GM11168 (cell line): ENCODE results near the gene KHNYN.

Experiments used
- in situ Hi-C: fragments of 300-500 bp; cut with MboI; formaldehyde crosslinking; loops from one replicate; pipeline ENCODE4 v1.12.0; 2022; ENCODE audit warnings: low sequenced_read_pairs; ENCODE audit not compliant: unreplicated experiment

KHNYN gene

DNA sequence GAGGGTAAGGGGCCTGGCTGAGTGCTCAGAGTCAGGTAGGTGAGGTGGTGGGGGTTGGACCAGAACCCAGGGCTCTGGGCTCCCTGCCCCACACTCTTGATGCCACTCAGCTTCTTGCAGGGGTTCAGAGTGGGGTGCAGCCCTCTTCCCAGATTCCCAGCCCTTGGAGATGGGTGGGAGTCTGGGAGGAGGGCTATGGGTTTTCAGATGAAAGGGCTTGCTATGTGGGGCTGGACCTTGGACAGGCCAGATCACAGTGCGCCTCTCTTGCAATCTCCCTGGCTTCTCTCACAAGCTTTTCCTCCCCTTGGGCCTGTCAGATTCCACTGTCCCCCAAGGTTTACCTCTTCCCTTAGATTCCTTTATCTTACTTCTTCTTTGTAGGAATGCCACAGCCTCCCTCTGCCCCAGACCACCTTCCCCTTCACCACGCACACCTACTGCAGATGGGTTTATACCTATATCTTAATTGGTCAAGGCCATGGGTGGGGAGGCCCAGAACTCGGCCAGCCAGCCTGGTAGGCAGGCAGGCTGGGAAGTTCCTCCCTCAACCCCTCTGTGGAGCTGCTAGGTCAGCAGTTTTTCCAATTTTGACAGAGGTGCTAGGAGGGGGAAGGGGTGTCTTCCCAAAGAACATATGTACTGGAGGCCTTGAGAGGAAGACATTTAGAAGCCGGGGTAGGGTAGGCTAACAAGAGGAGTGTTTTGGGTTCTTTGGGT is 29.6 kb upstream of the KHNYN start:
- in situ Hi-C loops = no loop called here

- in situ Hi-C loops = no loop called here
These were observed 27.7 kb upstream of the KHNYN start for GRCh38 chr14:24401810-24402702.

DNA sequence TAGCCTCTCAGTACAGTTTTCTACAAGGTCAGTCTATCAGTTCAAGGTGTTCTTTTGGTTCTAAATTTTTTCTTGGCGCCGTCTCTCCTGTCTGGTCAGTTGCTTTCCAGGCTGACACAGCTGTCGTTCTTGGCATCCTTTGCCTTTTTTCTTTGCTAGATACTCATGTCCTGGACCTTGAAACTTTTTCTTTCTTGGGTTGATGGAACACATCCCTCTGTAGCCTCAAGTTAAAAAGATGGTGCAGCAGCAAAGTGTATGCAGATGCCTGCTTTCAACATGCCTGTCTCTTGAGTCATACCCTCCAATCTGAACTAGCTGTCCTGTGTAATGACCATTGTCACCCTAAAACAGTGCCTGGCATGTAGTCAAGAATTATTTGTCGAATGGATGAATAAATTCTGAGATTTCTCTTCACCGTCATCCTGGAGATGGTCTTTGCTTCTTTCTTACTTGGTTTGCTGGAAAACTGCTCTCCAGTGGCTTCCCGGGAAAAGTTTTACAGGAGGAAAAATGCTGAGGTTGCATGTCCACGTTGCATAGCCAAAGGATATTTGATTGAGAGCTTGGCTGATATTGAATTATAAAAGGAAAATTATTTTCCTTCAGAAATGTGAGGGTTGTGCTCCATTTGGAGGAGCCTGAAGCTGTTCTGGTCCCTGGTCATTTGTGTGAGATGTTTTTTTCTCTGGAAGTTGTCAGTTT is 26.3 kb upstream of the KHNYN start:
- in situ Hi-C loops = no loop called here

DNA sequence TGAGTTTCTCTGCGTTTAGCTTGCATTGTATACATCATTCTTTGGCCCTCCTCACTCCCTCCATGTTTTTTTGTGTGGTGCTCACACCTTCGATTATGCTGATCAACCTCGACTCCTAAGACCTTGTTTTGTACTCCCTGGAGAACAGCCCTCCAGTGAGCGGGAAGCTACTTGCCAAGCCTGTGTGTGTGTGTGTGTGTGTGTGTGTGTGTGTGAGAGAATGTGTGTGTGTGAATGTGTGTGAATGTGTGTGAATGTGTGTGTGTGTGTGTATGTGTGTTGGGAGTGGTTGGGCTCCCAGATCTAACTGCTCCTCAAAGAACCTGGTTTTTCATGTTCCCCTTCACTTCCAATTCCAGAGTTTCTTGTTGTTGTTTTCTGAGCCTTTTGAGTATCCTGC is 24.9 kb upstream of the KHNYN start:
- in situ Hi-C loops = no loop called here

- in situ Hi-C loops = no loop called here
These were observed 23.3 kb upstream of the KHNYN start for GRCh38 chr14:24406416-24406815.

DNA sequence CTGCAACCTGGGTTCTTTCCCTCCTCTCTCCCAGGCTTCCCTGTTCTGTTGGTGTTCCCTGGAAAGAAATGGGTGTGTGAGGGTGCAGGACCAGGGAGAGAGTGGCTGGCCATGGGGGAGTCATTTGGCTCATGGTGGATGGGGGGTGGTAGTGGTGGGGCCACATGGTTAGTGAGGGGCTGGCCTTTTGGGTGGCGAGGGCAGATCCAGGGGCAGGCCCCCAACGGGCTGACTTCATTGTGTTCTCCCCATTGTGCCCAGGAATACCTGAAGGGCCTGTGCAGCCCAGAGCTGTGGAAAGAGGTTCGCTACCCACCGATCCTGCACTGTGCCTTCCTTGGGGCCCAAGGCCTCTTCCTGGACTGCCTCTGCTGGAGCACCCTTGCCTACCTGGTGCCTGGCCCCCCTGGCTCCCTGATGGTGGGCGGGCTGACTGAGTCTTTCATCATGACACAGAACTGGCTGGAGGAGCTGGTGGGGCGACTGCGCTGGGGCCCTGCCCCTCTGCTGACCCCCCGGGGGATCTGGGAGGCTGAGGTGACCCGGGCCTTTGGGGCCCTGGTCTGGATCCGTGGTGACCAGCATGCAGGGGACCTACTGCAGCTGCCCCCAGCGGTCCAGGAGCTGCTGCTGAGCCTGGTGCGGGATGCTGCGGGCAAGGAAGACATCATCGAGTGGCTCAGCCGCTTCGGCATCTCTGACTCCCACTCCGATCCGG is 22.0 kb upstream of the KHNYN start:
- in situ Hi-C loops = no loop called here

DNA sequence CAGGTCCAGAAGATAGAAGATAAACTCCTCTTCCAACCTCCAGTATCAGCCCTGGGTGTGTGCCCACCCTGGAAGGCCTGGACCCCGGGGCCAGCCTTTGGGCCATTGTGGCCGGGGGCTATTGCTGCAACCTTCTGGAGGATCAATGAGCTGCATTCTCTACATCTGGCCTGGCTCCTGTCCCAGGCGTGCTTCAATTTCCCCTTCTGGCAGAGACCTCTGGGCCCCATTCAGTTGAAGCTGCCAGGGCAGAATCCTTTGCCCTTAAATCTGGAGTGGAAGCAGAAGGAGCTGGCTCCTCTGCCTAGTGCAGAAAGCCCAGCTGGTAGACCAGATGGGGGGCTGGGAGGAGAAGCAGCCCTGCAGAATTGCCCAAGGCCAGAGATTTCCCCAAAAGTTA is 21.0 kb upstream of the KHNYN start:
- in situ Hi-C loops = no loop called here

- in situ Hi-C loops = no loop called here
These were observed 20.6 kb upstream of the KHNYN start for GRCh38 chr14:24409192-24409591.

- in situ Hi-C loops = no loop called here
These were observed 19.8 kb upstream of the KHNYN start for GRCh38 chr14:24409956-24410355.

DNA sequence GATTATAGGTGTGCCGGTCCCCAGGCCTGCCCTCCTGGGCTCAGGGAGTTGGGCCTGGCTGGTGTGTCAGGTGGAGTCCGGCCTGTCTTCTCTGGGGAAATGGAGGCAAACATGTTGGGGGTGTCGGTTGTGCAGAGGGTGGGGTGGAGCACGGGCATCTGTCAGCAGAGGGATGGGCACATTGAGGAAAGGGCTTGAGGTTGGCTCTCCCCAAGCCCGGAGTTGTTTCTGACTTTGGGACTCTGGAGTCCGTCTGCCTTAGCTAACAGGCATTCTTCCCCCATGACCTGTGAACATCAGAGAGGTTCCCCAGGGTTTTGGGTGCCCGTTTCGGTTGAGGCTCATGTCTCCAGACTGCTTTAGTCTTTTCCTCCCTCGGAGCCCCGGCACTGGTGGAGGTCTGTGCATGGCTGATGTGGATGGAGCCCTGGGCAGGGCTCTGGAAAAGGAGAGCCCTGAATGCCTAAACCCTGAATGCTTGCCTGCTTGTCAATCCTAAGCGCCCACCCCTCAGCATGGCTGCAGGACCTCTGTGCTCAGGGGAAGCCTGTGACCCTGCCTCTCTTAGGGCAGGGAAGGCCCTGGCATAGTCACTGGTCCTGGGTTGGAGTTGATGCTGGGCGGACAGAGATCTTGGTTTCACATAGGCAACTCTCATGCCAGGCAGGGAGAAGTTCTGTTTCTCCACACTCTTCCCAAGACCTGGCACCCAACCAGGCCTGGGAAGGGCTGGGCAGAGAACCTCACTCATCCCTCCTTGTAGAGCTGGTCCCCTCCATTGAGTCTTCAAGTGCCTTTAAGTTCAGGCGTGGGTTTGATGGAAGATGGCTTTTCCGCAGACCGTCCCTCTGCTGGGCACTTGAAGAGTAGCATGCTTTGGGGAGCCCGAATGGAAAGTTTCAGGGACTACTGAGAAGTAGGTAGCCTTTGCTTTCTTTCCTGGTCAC is 18.0 kb upstream of the KHNYN start:
- in situ Hi-C loops = no loop called here

DNA sequence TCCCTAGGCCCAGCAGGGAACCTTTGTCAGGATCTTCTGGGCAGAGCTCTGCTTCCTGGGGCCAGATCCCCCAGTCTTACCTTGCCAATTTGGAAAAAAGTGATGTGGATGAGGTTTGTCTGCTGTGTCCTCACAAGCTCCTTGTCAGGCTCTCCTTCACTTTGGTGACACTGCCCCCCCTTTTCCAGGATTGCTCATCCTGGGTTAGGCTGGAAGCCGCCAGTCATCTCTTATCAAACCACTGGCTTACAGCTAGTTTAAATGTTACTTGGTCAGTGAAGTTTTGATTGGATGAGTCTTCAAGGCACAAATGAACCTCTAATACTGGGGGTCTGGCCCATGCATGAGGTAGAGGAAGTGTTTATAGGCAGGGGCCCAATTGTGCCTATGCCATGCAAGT is 15.7 kb upstream of the KHNYN start:
- in situ Hi-C loops = no loop called here

DNA sequence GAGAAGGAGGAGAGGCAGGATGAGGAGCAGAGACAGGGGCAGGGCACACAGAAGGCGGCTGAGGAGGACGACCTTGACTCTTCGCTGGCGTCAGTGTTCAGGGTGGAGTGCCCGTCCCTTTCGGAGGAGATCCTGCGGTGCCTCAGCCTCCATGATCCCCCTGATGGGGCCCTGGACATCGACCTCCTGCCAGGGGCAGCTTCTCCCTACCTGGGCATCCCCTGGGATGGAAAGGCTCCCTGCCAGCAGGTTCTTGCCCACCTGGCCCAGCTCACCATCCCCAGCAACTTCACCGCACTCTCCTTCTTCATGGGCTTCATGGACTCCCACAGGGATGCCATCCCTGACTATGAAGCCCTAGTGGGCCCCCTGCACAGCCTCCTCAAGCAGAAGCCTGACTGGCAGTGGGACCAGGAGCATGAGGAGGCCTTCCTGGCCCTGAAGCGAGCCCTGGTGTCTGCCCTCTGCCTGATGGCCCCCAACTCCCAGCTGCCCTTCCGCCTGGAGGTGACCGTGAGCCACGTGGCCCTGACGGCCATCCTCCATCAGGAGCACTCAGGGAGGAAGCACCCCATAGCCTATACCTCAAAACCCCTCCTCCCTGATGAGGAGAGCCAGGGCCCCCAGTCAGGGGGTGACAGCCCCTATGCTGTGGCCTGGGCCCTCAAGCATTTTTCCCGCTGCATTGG is 14.9 kb upstream of the KHNYN start:
- in situ Hi-C loops = no loop called here

GRCh38 chr14:24415421-24416253 is 14.1 kb upstream of the KHNYN start:
- in situ Hi-C loops = no loop called here

- in situ Hi-C loops = no loop called here
These were observed 13.4 kb upstream of the KHNYN start for GRCh38 chr14:24416254-24416931.

DNA sequence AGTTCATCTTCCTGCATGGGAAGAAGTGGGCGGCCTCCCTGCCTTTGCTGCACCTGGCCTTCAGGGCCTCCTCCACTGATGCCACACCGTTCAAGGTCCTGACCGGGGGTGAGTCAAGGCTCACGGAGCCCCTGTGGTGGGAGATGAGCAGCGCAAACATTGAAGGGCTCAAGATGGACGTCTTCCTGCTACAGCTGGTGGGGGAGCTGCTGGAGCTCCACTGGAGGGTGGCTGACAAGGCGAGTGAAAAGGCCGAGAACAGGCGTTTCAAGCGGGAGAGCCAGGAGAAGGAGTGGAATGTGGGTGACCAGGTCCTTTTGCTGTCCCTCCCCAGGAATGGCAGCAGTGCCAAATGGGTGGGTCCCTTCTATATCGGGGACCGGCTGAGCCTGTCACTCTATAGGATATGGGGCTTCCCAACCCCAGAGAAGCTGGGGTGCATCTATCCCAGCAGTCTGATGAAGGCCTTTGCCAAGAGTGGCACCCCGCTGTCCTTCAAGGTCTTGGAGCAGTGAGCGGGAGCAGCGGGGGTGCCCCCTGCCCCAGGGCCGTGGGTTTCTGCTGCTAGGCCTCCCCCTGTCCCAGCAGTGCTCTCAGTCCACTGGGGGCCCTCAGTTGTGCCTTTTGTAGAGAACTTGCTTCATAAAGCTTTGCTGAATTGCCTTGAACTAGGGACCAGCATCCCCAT is 12.7 kb upstream of the KHNYN start:
- in situ Hi-C loops = no loop called here

DNA sequence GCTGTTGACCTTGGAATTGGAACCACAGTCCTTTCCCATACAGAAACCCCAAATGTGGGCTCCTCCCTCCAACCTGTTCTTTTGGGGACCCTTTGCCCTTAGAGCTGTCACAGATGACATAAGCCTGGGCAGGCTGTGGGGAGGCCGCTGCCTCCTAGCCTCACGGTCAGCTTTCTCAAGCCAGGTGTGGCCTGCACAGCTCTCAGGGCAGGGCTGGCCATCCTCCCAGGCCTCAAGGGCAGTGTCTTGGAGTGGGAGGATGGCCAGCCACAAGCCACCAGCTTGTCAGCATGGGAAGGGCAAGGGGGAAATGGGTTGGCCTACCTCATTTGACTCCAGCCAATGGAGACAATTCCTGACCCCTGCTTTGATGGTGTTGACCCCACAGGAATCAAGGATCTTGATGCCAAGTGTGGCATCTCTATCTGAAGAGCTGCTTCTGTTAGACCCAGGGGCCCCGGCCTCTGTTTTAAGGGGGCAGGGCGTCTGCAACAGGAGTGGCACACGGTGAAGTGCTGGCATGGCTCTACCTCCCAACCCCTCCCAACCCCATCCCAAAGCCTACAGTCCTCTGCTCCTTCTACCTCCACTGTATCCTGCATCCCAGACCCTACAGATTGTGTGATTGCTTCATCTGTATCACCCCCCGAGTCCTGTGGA is 11.8 kb upstream of the KHNYN start:
- in situ Hi-C loops = no loop called here
